ENCODE data around the gene NAA80.
A peak's percentile ranks its signal among the peaks of the same experiment; 100 is the strongest.
"Not testable (repeated sequence)": the region's sequence is repeated elsewhere in the genome, so short reads cannot be mapped to it uniquely, and the experiment has no call there.

Gene NAA80

GRCh38 chr3:50288387-50289007, 10.7 kb downstream of the NAA80 start:
- DNase-seq, result no peak

GRCh38 chr3:50287262-50287661, 11.9 kb downstream of the NAA80 start:
- no peak for DNase-seq

GRCh38 chr3:50286322-50287227, 12.6 kb downstream of the NAA80 start:
- DNase-seq, result no peak

- DNase-seq, result not testable (repeated sequence)
Observed at GRCh38 chr3:50284121-50284520, 15.1 kb downstream of the NAA80 start.

- DNase-seq, result no peak
Observed at GRCh38 chr3:50279255-50280016, 19.8 kb downstream of the NAA80 start.

GRCh38 chr3:50278880-50279224, 20.4 kb downstream of the NAA80 start, which contains the start of gene LSMEM2:
LSMEM2 (plus strand) TSS chr3:50279087; CDS start chr3:50279114, 27 bp downstream.
- no peak for DNase-seq

GRCh38 chr3:50278123-50278879, 20.9 kb downstream of the NAA80 start:
- no peak for DNase-seq

- no peak for DNase-seq
Observed at GRCh38 chr3:50276762-50277101, 22.5 kb downstream of the NAA80 start.

- DNase-seq, result no peak
Observed at GRCh38 chr3:50275996-50276761, 23.0 kb downstream of the NAA80 start.

GRCh38 chr3:50275141-50275995, 23.8 kb downstream of the NAA80 start:
- DNase-seq, result no peak

- DNase-seq, result peak; percentile 38
Observed at GRCh38 chr3:50274371-50275104, 24.7 kb downstream of the NAA80 start.

GRCh38 chr3:50273689-50274065, 25.5 kb downstream of the NAA80 start:
- DNase-seq, result no peak

GRCh38 chr3:50272911-50273688, 26.1 kb downstream of the NAA80 start:
- peak; percentile 54 for DNase-seq

- not testable (repeated sequence) for DNase-seq
Observed at GRCh38 chr3:50272538-50272910, 26.7 kb downstream of the NAA80 start.

- no peak for DNase-seq
Observed at GRCh38 chr3:50271314-50271936, 27.8 kb downstream of the NAA80 start.

- no peak for DNase-seq
Observed at GRCh38 chr3:50270422-50271224, 28.6 kb downstream of the NAA80 start.

GRCh38 chr3:50269977-50270413, 29.2 kb downstream of the NAA80 start:
- no peak for DNase-seq

- DNase-seq, result no peak
Observed at GRCh38 chr3:50269460-50269859, 29.7 kb downstream of the NAA80 start.

Data from NCI-H1105 treated with DMSO at 0.1 percent for 48 hours (cell line).